GM12865 (cell line): ENCODE results near the gene C6orf89.
A peak's percentile ranks its signal among the peaks of the same experiment; 100 is the strongest.

ENCODE experiments used
- DNase-seq: peaks from one replicate; pipeline ENCODE4 v3.0.0; 2010; ENCODE audit warnings: low read depth
- H3K4me3 ChIP-seq: 2 replicates; pipeline ENCODE4 v1.5.1; 2011; ENCODE audit warnings: mild to moderate bottlenecking, low read depth, low read length, control low read depth
- TF ChIP-seq, protein P1 (sequence below): IDR thresholded peaks from 2 replicates; pipeline ENCODE4 v1.5.1; 2011; ENCODE audit warnings: low read length, control low read depth, low read depth, inconsistent platforms; ENCODE audit not compliant: insufficient read depth; ENCODE audit errors: missing control alignments

C6orf89 gene

DNA sequence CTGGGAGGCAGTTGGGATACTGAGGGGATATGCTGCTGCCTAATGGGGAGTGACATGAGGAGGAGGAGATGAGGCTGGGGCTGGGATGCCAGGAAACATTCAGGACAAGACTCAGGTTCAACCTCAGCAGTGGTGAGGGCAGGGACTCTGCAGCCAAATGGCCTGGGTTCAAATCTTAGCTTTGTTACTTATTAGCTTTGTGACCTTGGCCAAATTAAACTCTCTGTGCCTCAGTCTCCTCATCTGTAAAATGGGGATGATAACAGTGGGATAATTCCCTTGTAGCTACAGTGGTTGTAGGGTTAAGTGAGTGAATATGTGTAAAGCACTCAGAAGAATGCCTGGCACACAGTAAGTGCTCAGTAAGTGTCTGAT, 70.7 kb downstream of the C6orf89 start:
- H3K4me3 ChIP-seq = no peak overlapping the region

DNA sequence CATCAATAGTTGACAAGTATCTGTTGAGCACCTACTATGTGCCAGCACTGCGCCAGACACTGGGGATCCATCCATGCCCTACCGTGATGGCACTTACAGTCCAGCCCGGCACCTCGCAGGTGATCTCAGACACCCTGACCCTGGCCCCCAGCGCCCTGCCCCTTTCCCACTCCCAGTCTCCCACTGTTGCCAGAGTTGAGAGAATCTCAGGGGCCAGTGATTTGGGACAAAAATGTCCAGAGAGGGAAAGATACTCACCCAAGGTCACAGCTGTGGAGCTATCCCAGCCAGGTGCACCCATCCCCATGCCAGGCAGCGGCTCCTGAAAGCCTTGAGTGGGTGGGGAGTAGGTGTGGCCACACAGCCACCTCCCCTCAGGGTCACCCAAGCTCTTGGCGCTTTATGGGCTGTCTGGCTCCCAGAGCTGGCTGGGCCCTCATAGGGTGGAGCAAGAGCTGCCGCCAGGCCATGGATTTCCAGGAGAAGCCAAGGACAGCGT, 72.1 kb downstream of the C6orf89 start:
- no peak overlapping the region for H3K4me3 ChIP-seq
- no peak for DNase-seq
- TF ChIP-seq, protein P1, sequence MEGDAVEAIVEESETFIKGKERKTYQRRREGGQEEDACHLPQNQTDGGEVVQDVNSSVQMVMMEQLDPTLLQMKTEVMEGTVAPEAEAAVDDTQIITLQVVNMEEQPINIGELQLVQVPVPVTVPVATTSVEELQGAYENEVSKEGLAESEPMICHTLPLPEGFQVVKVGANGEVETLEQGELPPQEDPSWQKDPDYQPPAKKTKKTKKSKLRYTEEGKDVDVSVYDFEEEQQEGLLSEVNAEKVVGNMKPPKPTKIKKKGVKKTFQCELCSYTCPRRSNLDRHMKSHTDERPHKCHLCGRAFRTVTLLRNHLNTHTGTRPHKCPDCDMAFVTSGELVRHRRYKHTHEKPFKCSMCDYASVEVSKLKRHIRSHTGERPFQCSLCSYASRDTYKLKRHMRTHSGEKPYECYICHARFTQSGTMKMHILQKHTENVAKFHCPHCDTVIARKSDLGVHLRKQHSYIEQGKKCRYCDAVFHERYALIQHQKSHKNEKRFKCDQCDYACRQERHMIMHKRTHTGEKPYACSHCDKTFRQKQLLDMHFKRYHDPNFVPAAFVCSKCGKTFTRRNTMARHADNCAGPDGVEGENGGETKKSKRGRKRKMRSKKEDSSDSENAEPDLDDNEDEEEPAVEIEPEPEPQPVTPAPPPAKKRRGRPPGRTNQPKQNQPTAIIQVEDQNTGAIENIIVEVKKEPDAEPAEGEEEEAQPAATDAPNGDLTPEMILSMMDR = no peak

More for the DNA sequence above, 70.7 kb downstream of the C6orf89 start:
- DNase-seq = no peak
- TF ChIP-seq, protein P1 = no peak

DNA sequence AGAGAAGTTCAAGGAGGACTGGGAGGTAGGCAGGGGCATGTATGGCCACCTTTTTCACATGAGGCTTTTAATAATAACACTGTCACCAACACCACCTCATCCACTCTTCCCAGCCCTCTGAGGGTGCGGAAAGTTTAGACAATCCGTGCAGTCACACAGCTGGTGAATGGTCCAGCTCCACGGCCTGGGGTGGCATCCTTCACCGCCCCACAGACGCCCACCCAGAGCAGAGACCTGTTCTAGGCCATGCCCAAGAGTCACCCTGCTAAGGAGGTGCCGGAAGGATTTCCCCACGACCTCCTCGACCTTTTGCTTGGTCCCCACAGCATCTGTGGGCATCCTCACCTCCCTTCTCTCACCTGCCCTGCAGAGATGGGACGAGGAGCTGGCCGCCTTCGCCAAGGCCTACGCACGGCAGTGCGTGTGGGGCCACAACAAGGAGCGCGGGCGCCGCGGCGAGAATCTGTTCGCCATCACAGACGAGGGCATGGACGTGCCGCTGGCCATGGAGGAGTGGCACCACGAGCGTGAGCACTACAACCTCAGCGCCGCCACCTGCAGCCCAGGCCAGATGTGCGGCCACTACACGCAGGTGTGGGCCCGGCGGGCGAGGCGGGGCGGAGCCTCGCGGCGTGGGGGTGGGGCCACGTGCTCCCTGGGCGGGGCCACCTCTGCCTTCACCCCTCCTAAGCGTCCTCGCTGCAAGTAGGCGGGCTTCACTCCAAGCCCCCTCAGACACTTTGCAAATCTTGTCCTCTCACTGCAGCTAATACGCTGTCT, 73.2 kb downstream of the C6orf89 start:
- DNase-seq = no peak
- no peak overlapping the region for H3K4me3 ChIP-seq
- TF ChIP-seq, protein P1 = no peak

DNA sequence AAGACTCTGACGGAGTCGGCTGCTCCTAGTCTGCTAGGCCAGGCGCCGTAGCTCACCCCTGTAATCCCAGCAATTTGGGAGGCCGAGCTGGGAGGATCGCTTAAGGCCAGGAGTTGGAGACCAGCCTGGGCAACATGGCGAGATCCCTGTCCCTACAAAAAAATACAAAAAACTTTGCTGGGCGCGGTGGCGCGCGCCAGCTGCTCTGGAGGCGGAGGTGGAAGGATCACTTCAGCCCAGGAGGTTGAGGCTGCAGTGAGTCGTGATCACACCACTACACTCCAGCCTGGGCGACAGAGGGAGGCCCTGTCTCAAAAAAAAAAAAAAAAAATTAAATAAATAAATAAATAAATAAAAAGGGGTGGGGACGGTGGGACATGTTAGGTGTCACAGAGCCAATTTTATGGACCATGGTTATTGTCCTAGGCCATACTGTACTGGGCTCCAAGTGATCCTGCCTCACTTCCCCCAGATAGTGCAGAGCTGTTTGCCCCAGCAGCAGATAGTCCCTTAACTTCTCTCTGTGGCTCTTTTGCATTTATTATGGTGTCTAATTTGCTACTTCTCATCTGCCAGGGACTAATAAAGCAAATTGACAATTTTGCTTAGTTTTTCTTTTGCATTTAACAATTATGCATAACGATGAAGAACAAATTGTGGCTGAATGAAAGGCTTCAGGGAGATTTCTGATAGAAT, 74.0 kb downstream of the C6orf89 start:
- no peak for DNase-seq
- no peak overlapping the region for H3K4me3 ChIP-seq
- TF ChIP-seq, protein P1 = no peak

DNA sequence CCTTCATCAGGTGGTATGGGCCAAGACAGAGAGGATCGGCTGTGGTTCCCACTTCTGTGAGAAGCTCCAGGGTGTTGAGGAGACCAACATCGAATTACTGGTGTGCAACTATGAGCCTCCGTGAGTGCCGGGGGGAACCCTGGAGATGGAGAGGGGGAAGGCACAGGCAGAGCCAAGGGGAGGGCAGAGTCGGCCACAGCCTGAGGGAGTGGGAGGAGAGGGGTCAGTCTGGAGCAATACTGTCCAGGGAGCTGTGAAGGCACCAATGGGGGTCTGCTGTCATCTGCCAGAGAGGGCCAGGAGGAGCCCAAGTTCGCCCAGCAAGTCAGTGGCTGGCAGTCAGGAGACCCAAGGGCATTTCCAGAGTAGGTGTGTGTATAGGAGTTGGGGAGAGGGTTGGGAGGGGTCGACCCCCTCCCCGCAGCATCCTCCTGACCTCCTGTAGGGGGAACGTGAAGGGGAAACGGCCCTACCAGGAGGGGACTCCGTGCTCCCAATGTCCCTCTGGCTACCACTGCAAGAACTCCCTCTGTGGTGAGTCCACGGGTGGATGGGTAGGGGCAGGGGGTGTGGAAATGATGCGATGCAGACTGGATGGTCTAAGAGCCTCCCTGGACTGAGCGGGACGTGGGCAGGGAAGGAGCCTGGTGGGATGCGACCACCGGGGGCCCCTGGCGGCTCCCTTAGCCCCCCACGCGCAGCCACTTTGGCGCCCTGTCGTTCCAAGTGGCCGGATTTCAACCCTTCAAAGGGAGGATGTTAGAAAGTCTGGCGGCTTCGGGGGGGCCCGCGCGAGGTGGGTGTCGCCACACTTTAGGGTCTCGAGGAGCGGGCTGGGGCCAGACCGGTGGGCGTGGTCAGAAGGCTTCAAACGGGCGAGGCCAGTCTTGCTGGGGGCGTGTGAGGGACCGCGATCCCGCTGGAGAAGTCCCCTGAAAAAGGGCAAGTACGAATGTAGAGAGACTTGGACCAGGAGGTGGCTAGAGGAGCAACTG, 76.0 kb downstream of the C6orf89 start:
- no peak overlapping the region for H3K4me3 ChIP-seq
- TF ChIP-seq, protein P1 = no peak
- DNase-seq = no peak

DNA sequence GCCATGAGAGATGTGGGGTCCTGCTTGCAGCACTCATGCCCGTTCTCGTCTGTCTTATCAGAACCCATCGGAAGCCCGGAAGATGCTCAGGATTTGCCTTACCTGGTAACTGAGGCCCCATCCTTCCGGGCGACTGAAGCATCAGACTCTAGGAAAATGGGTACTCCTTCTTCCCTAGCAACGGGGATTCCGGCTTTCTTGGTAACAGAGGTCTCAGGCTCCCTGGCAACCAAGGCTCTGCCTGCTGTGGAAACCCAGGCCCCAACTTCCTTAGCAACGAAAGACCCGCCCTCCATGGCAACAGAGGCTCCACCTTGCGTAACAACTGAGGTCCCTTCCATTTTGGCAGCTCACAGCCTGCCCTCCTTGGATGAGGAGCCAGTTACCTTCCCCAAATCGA, 77.1 kb downstream of the C6orf89 start:
- no peak overlapping the region for H3K4me3 ChIP-seq
- TF ChIP-seq, protein P1 = no peak
- peak; percentile 81 for DNase-seq
